Large intestine (tissue), 3 donors: ENCODE measurements around the gene RPS5. TPM values are rescaled to one million over a fixed set of nuclear protein-coding genes. Genes with fewer than 3 reads are reported as not detected.

Source experiments
- DNase-seq, 2 donors: peaks; one replicate each; pipeline versions ENCODE4 v3.0.0 to v3.0.0-alpha.2; 2013
- H3K27ac ChIP-seq: one replicate; pipeline ENCODE4 v1.5.1; 2013; ENCODE audit warnings: low read length
- H3K27me3 ChIP-seq: 2 replicates; pipeline ENCODE4 v1.6.1; 2013; ENCODE audit warnings: low read length; ENCODE audit not compliant: control insufficient read depth, insufficient read depth
- H3K36me3 ChIP-seq: 2 replicates; pipeline ENCODE4 v1.6.1; 2013; ENCODE audit warnings: low read length; ENCODE audit not compliant: control insufficient read depth, insufficient read depth
- H3K4me1 ChIP-seq: one replicate; pipeline ENCODE4 v1.6.1; 2013; ENCODE audit warnings: low read length; ENCODE audit not compliant: control insufficient read depth, insufficient read depth
- H3K4me3 ChIP-seq: one replicate; pipeline ENCODE4 v1.5.1; 2013; ENCODE audit warnings: low read length
- H3K9me3 ChIP-seq: one replicate; pipeline ENCODE4 v1.6.1; 2013; ENCODE audit warnings: mild to moderate bottlenecking, low read depth, low read length, moderate library complexity; ENCODE audit not compliant: control insufficient read depth
- WGBS: methylation state at CpG from one replicate; pipeline ENCODE4 v1.1.5; 2013; ENCODE audit warnings: low lambda C conversion rate; ENCODE audit not compliant: insufficient coverage; 5-methylcytosine and 5-hydroxymethylcytosine counted together
- polyA plus RNA-seq: library from polyadenylated mRNA; unstranded; fragments of 120-200 nt; gene quantifications from one replicate; pipeline ENCODE4 v1.2.1, GENCODE V29; 2013

RPS5 gene
- polyA plus RNA-seq, 1 donor = 1,486 TPM

DNA sequence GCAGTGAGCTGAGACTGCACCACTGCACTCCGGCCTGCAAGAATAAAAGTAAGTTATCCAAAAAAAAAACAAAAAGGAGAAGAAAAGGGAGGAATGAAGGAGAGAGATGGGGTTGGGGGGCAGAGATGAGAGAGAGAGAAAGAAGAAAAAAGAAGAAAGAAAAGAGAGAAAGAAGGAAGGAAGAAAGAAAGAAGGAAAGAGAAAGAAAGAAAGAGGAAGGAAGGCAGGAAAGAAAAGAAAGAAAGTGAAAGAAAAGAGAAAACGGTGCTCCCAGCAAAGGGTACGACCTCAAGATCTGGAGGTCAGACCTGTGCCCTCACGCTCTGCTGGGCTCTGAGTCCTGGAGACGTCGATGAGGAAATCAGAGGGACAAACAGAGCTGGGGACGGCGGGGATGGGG lies 37.5 kb upstream of the RPS5 start:
- no peak for DNase-seq
- Histone ChIP-seq H3K4me3 (no peak overlapping the region), H3K9me3 (peaks cover 21% of the 10 kb centered on the region), H3K27me3 (peaks cover 89% of the 10 kb centered on the region), H3K4me1 (peaks cover 11% of the 10 kb centered on the region), H3K27ac (no peak overlapping the region), H3K36me3 (no peaks in the 10 kb centered on the region)
- WGBS = 51% methylated on average over 3 of the region's 8 CpGs

DNA sequence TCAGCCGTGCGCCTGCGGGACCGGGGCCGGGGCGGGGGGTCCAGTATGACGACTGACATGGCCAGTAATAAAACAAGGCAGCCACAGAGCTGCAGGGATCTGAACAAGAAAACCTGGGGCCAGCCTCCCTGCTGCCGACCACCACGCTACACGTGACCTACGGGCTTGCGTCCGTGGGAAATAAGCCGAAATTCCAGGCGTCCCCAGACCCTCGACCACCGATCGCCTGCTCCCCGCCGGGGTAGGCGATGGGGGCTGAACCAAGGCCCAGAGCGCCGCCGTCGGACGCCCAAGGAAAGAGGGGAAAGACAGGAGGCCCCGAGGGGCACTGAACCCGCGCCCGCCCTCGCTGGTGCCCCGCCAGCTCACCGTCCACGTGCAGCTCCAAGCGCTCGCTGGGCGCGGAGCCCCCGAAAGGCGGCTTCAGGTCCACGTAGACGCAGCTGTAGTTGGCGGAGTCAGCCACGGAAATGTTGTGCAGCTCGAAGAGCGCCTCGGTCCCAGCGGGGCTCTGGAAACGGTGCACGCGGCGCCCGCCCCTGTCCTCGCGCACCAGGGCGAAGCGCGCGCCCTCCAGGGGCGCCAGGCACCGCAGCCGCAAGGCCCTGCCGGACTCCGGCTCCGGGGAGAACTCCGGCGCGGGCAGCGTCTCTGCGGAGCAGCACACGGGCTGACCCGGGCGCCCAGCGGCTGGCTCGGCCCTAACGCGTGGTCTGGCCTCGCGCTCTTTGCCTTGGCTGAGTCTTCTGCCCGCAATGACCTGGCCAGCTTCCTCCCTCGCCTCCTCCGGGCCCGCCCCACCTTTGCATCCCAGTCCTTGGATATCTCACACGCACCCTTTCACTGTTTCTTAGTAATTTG lies 36.8 kb upstream of the RPS5 start:
- Histone ChIP-seq H3K27me3 (peaks cover 91% of the 10 kb centered on the region), H3K4me1 (peaks cover 11% of the 10 kb centered on the region), H3K4me3 (no peak overlapping the region), H3K27ac (no peak overlapping the region), H3K9me3 (peaks cover 21% of the 10 kb centered on the region), H3K36me3 (no peaks in the 10 kb centered on the region)
- 10% methylated on average over 4 of the region's 84 CpGs for WGBS
- DNase-seq = peak in 1 of 2 donors; percentile 27

DNA sequence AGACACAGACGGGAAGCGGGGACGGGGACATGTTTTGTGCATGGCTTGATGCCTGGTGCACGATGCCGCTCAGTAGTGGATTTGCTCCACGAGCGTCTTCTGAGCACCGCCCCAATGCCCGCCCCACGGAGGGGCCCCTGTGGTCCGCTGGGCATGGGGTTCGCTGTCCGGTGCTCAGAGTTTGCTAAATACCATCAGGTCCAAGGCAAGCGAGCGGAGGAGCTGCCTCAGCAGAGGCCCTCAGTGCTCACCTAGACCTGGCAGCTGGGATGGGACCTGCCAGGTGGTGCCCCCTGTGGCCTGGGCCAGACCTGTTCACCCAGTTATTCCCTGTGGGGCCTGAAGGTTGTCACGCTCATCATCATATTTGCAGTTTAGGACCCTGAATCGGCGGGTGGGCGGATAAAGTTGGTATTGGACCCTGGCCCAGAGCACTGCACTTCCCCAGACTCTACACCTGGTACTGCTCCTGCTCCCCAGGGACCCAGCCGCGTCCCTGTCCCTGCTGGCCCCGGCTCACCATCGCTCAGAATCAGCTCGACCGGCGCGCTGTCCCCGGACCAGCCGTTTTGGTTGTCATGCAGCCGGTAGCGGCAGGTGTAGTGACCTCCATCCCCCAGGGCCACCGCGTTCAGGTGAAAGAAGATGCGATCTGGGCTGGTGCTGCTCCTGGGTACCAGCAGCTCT lies 36.1 kb upstream of the RPS5 start:
- Histone ChIP-seq H3K4me3 (no peak overlapping the region), H3K27me3 (peaks cover 94% of the 10 kb centered on the region), H3K9me3 (peaks cover 25% of the 10 kb centered on the region), H3K27ac (no peak overlapping the region), H3K36me3 (no peaks in the 10 kb centered on the region), H3K4me1 (peaks cover 12% of the 10 kb centered on the region)
- DNase-seq = no peak
- WGBS = no CpG with 5 or more reads among the region's 34 CpGs

DNA sequence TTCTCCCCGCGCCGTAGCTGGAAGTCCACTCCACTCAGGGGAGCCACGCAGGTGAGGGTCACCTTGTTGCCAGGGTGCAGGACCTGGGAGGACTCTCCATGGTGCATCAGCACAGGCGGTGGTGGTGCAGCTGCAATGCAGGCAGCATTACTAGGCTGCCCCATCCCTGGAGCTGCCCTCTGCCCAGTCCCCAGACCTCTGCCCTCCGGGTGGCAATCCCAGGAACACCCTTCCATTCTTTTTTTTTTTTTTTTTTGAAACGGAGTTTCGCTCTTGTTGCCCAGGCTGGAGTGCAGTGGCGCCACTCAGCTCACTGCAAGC lies 35.6 kb upstream of the RPS5 start:
- Histone ChIP-seq H3K9me3 (peaks cover 29% of the 10 kb centered on the region), H3K36me3 (no peaks in the 10 kb centered on the region), H3K4me1 (peaks cover 14% of the 10 kb centered on the region), H3K27ac (no peak overlapping the region), H3K4me3 (no peak overlapping the region), H3K27me3 (peaks cover 94% of the 10 kb centered on the region)
- no peak for DNase-seq
- no CpG with 5 or more reads among the region's 9 CpGs for WGBS

DNA sequence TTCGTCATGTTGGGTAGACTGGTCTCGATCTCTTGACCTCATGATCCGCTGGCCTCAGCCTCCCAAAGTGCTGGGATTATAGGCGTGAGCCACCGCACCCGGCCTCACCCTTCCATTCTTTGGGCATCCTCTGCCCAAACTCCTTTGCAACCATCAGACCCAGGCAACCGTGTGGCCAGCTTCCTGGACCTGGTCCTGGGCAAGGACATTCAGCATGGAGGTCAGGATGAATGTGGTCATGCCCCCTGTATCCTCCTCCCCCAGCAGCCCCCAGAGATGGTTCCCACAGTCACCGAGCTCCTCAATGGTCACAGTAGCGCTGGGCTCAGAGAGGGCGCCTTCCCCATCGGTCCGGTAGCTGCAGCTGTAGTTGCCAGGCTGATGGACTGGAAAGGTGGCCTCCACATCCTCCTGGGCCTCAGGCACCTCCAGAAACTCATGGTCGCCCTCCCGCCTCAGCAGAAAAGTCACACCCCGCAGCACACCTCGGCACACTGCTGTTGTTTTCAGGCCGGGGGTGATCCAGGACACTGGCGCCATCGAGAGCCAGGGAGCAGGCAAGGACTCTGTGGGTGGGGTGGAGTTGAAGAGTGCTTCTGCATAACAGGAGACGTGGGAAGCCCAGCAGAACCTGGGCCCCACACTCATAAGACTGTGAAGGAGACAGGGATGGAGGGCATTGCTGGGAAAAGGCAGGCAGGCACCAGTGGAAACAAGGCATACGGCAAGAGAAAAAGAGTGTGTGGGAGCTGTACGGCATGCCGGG lies 34.9 kb upstream of the RPS5 start:
- Histone ChIP-seq H3K4me3 (no peak overlapping the region), H3K36me3 (no peaks in the 10 kb centered on the region), H3K4me1 (peaks cover 14% of the 10 kb centered on the region), H3K27ac (no peak overlapping the region), H3K9me3 (peaks cover 32% of the 10 kb centered on the region), H3K27me3 (peaks cover 94% of the 10 kb centered on the region)
- no CpG with 5 or more reads among the region's 23 CpGs for WGBS
- no peak for DNase-seq

DNA sequence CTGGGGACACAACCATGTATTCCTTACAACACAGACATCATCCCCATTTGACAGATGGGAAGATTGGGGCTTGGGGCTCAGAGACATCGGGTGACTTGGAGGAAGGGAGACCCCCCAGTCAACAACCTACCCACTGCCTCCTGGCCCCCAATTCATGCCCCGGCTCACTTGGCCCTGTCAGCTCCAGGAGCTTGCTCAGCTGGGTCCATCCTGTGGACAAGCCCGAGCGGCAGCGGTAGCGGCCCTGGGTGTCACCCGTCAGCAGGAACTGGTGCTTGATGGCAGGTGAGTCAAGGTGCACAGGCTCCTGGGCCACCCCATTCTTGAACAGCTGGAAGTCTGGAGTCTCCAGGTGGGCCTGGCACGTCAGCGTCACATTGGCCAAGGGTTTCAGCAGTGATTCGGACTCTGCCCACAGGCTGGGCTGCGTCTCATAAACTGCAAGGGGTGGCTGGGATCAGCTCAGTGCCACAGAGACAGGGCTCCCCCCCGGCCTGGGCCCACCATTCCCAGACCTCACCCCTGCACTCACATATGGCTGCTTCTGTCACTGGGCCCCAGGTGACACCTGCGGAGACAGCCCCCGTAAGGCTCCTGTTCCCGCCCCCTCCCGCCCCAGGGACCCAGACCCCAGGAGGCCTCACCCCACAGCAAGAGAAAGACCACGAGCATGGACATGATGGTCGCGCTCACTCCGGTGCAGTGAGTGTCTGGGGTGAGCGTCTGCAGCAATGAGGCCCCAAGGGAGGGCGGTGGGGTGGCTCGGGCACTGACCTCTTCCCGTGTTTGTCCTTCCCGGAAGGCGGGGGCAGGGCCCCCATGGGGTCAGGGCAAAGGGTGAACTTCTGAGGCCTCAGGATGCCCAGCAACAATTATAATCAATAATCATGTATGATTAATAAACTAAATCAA lies 34.1 kb upstream of the RPS5 start, which contains the start of gene A1BG:
TSS of gene A1BG (minus strand) at position 733 of the 912 bp plus-strand sequence. CDS start at position 678, 55 bp downstream.
- no CpG with 5 or more reads among the region's 26 CpGs for WGBS
- Histone ChIP-seq H3K4me1 (peaks cover 14% of the 10 kb centered on the region), H3K36me3 (no peaks in the 10 kb centered on the region), H3K4me3 (no peak within 1 kb of the TSS), H3K27me3 (peaks cover 93% of the 10 kb centered on the region), H3K27ac (no peak within 1 kb of the TSS), H3K9me3 (peaks cover 30% of the 10 kb centered on the region)
- DNase-seq = no peak

DNA sequence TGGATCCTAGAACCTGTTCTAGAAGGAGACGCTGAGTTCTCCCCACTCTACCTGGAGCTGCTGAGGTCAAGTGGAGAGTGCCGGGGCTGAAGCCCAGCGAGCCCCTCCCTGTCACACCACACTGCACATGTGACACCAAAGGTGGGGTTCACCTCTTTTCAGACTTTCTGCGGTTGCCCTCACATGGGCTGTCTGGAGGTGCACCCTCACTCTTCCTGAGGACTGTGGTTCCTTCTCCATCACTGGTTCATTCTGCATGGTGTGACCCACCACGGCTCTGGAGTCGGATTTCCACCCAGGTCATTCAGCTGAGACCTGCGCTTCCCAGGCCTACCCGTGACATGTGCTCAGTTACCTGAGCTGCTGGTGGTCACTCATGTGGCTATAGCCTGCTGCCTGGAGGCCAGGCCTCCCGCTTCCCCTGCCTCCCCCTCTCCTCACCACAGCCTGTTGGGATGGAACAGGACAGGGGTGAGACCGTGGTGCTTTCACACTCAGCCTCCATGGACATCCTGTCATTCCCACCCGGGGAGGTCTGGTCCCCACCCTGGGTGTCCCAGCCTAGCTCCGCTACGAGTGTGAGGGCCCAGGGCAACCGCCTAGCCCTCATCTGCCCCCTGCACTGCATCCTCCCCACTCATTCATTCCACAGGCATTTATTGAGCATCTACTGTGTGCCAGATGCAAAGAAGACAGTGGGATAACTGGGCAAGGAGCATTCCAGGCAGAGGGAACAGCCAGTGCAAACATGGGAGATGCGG lies 33.2 kb upstream of the RPS5 start:
- no peak for DNase-seq
- Histone ChIP-seq H3K4me1 (peaks cover 14% of the 10 kb centered on the region), H3K4me3 (no peak overlapping the region), H3K27ac (no peak overlapping the region), H3K27me3 (peaks cover 85% of the 10 kb centered on the region), H3K9me3 (peaks cover 30% of the 10 kb centered on the region), H3K36me3 (no peaks in the 10 kb centered on the region)
- WGBS = no CpG with 5 or more reads among the region's 15 CpGs

DNA sequence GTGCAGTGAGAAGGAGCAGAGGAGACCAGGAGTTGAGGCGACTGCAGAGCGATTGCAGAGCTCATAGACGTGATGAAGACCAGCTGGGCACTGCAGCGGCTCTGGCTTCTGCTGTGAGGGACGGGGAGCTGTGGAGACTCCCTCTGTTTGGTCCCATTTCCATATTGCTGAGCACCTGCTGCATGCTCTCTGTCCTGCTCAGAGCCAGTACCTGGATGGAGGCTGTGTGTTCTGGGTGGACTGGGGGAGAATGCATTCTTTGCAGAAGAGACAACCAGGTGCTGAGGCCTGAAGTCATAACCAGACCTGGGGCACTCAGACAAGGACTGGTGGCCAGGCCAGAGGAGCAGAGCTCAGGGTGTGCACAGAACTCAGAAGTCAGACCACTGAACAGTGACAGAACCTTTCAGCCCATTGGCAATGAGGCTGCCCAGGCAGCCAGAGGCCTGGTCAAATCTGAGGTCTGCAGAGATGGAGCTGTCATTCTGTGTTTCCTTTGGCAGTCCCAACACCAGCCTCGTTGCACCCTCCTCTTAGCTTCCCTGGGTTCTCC lies 32.5 kb upstream of the RPS5 start:
- Histone ChIP-seq H3K9me3 (peaks cover 30% of the 10 kb centered on the region), H3K27ac (no peak overlapping the region), H3K36me3 (no peaks in the 10 kb centered on the region), H3K4me1 (peaks cover 14% of the 10 kb centered on the region), H3K4me3 (no peak overlapping the region), H3K27me3 (peaks cover 79% of the 10 kb centered on the region)
- WGBS = no CpG with 5 or more reads among the region's 6 CpGs
- no peak for DNase-seq

DNA sequence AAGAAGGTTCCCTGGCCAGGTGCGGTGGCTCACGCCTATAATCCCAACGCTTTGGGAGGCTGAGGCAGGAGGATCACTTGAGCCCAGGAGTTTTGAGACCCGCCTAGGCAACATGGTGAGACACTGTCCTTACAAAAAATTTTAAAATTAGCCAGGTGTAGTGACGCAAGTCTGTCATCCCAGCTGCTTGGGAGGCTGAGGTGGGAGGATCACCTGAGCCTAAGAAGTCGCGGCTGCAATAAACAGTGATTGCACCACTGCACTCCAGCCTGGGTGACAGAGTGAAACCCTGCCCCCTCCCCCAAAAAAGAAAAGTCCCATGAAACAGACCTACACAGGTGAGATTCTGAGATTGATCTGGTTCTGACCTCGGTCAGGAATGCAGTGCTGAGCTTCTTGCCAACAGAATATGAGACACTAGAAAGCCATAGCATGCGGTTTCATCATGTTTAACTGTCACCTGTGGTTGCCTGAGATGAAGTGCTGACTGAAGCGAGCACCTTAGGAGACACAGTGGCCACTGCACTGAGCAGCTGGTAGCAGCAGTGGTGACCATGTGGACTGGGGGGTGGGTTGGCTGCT lies 31.8 kb upstream of the RPS5 start:
- Histone ChIP-seq H3K36me3 (no peaks in the 10 kb centered on the region), H3K27me3 (peaks cover 71% of the 10 kb centered on the region), H3K4me1 (peaks cover 8% of the 10 kb centered on the region), H3K4me3 (no peak overlapping the region), H3K27ac (no peak overlapping the region), H3K9me3 (peaks cover 25% of the 10 kb centered on the region)
- WGBS = no CpG with 5 or more reads among the region's 10 CpGs
- no peak for DNase-seq
